Measurements from ENCODE around the gene KDM8.

- TF ChIP-seq TAF1 (IDR thresholded peaks at IDR 0.05; ENCODE audit: borderline replicate concordance, insufficient read depth, low read length) (no peak), POLR2AphosphoS5 (IDR thresholded peaks at IDR 0.05; ENCODE audit: low read depth, low read length) (no peak)
- TF ChIP-seq, protein P1, sequence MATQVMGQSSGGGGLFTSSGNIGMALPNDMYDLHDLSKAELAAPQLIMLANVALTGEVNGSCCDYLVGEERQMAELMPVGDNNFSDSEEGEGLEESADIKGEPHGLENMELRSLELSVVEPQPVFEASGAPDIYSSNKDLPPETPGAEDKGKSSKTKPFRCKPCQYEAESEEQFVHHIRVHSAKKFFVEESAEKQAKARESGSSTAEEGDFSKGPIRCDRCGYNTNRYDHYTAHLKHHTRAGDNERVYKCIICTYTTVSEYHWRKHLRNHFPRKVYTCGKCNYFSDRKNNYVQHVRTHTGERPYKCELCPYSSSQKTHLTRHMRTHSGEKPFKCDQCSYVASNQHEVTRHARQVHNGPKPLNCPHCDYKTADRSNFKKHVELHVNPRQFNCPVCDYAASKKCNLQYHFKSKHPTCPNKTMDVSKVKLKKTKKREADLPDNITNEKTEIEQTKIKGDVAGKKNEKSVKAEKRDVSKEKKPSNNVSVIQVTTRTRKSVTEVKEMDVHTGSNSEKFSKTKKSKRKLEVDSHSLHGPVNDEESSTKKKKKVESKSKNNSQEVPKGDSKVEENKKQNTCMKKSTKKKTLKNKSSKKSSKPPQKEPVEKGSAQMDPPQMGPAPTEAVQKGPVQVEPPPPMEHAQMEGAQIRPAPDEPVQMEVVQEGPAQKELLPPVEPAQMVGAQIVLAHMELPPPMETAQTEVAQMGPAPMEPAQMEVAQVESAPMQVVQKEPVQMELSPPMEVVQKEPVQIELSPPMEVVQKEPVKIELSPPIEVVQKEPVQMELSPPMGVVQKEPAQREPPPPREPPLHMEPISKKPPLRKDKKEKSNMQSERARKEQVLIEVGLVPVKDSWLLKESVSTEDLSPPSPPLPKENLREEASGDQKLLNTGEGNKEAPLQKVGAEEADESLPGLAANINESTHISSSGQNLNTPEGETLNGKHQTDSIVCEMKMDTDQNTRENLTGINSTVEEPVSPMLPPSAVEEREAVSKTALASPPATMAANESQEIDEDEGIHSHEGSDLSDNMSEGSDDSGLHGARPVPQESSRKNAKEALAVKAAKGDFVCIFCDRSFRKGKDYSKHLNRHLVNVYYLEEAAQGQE (IDR thresholded peaks at IDR 0.05; ENCODE audit: insufficient read depth in 1 of 2, low read depth in 2 of 2, low read length in 2 of 2), result no peak
Measured at GRCh38 chr16:27165576-27165975, 37.8 kb upstream of the KDM8 start.
